RWPE2 (cell line): Measurements from ENCODE around the gene CTXND1.
A peak's percentile ranks its signal among the peaks of the same experiment; 100 is the strongest.

Experiments
- ATAC-seq: fragments of 200-7000 bp; cut with Tn5 transposase; 3 replicates; pipeline ENCODE4 v1.9.1; 2021; ENCODE audit warnings: low read depth
- DNase-seq: peaks from one replicate; pipeline ENCODE4 v3.0.0-alpha.2; 2020; ENCODE audit warnings: low spot score
- H3K27ac ChIP-seq: fragments of 450-650 bp; 2 replicates; pipeline ENCODE4 v1.5.1; 2017; ENCODE audit warnings: mild to moderate bottlenecking; ENCODE audit not compliant: poor library complexity, severe bottlenecking
- H3K27me3 ChIP-seq: fragments of 250-450 bp; sonication (Bioruptor Pico); 2 replicates; pipeline ENCODE4 v1.5.1; 2021; ENCODE audit warnings: mild to moderate bottlenecking, moderate library complexity; ENCODE audit not compliant: insufficient read depth, poor library complexity, severe bottlenecking
- H3K36me3 ChIP-seq: fragments of 250-450 bp; sonication (Bioruptor Pico); 2 replicates; pipeline ENCODE4 v1.5.1; 2020; ENCODE audit warnings: low read depth, mild to moderate bottlenecking, moderate library complexity
- H3K4me1 ChIP-seq: fragments of 250-450 bp; sonication (Bioruptor Pico); 2 replicates; pipeline ENCODE4 v1.5.1; 2021; ENCODE audit warnings: mild to moderate bottlenecking, moderate library complexity; ENCODE audit not compliant: insufficient read depth, poor library complexity, severe bottlenecking
- H3K4me3 ChIP-seq: fragments of 250-450 bp; sonication (Bioruptor Pico); 2 replicates; pipeline ENCODE4 v1.5.1; 2021; ENCODE audit warnings: mild to moderate bottlenecking, moderate library complexity; ENCODE audit not compliant: severe bottlenecking
- H3K9me3 ChIP-seq: fragments of 250-450 bp; sonication (Bioruptor Pico); 2 replicates; pipeline ENCODE4 v1.5.1; 2021; ENCODE audit warnings: mild to moderate bottlenecking, moderate library complexity; ENCODE audit not compliant: severe bottlenecking
- TF ChIP-seq, protein P1 (sequence below): fragments of 450-650 bp; IDR thresholded peaks from one replicate; pipeline ENCODE4 v1.5.1; 2017; ENCODE audit warnings: mild to moderate bottlenecking, moderate library complexity; ENCODE audit not compliant: poor library complexity, severe bottlenecking

The CTXND1 gene

DNA sequence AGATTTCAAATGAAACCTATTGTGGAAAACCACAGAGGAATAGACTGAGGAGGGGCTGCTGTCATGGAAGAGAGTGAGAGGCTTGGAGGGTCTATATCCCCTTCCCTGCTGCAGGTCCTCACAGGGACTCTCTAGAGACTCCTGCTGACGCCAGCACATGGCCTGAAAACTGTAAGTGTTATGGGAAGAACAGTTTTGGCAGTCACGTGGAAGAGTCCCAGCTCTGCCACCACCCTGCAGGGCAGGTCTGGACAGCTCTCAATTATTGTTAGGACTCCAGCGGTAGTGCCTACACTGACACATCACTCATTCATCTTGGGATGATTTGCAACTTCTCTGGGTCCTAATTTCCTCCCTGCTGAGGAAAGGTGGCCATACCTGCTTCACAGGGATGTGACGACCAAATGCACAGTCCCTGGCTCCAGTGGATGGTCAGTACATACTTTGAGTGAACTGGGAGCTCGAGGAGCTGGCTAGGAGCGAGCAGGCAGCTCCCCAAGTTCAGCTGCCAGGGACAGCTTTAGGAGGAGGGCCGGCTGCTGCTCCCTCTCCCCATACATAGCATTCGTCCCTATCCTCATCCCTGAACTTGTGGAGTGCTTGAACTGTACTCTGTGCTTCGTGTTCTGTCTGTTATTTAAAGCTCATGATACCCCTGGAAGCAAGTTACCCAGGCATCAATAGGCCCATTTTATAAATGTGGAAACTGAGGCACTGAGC, 49.2 kb downstream of the CTXND1 start:
- ATAC-seq (peak; percentile 97), DNase-seq (no peak)
- H3K4me3 ChIP-seq: no peak overlapping the region
- peaks cover 16% of the 10 kb centered on the region for H3K4me1 ChIP-seq
- no peaks in the 10 kb centered on the region for H3K27me3 ChIP-seq
- H3K36me3 ChIP-seq: no peaks in the 10 kb centered on the region
- H3K9me3 ChIP-seq: no peaks in the 10 kb centered on the region
- TF ChIP-seq, protein P1, sequence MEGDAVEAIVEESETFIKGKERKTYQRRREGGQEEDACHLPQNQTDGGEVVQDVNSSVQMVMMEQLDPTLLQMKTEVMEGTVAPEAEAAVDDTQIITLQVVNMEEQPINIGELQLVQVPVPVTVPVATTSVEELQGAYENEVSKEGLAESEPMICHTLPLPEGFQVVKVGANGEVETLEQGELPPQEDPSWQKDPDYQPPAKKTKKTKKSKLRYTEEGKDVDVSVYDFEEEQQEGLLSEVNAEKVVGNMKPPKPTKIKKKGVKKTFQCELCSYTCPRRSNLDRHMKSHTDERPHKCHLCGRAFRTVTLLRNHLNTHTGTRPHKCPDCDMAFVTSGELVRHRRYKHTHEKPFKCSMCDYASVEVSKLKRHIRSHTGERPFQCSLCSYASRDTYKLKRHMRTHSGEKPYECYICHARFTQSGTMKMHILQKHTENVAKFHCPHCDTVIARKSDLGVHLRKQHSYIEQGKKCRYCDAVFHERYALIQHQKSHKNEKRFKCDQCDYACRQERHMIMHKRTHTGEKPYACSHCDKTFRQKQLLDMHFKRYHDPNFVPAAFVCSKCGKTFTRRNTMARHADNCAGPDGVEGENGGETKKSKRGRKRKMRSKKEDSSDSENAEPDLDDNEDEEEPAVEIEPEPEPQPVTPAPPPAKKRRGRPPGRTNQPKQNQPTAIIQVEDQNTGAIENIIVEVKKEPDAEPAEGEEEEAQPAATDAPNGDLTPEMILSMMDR: no peak
- no peak overlapping the region for H3K27ac ChIP-seq

DNA sequence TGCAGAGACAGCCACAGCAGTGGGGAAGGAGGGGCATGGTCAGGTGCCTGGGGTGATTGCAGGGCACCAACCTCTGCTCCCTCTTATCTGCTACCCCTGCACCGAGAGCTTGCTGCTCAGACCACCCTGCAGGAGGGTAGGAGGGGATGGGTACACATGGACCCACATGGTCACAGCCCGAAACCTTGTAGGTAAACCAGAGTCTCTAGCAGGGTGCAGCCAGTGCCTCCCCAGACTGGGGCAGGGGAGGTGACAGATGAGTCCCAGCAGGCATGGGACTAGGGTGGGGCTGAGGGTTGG, 50.0 kb downstream of the CTXND1 start:
- H3K9me3 ChIP-seq: no peaks in the 10 kb centered on the region
- H3K36me3 ChIP-seq: no peaks in the 10 kb centered on the region
- no peaks in the 10 kb centered on the region for H3K27me3 ChIP-seq
- H3K4me3 ChIP-seq: no peak overlapping the region
- DNase-seq (no peak), ATAC-seq (no peak)
- no peak overlapping the region for H3K27ac ChIP-seq
- TF ChIP-seq, protein P1: no peak
- H3K4me1 ChIP-seq: peaks cover 13% of the 10 kb centered on the region

DNA sequence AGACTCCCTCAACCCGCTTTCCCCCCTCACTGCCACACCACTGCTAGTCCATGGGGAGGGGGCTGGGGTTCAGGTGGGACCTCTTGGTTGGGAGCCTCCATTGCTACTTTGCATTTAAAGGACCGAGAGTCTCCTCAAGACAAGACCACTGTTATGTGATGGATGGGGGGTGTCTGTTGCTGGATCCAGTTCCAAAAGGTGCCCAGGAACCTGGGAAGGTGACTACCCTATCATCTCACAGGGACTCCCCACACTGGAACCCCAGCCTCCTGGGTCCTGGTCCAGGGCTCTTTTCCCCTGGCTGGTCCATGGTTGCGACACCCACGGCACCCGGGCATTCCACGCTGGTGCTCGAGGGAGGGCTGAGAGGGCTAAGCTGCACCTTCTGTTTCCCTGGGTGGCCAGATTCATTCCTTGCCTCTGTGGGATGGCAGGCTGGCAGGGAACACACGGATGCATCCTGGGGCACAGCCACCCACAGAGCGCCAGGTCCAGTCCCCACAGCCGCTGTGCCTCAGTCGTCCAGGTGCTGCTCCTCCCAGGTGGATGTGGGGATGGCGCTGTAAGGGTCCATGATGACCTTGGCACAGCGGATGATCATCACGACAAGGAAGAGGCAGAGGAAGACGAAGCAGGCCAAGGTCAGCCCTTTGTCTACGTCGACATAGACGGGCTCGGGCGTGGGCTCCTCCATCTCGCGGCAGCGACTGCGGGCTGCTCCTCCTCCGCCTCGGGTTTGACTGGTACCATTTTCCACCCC, 50.6 kb downstream of the CTXND1 start:
- no peaks in the 10 kb centered on the region for H3K27me3 ChIP-seq
- H3K9me3 ChIP-seq: no peaks in the 10 kb centered on the region
- TF ChIP-seq, protein P1: no peak
- peaks cover 13% of the 10 kb centered on the region for H3K4me1 ChIP-seq
- no peaks in the 10 kb centered on the region for H3K36me3 ChIP-seq
- ATAC-seq (no peak), DNase-seq (no peak)
- no peak overlapping the region for H3K4me3 ChIP-seq
- no peak overlapping the region for H3K27ac ChIP-seq

DNA sequence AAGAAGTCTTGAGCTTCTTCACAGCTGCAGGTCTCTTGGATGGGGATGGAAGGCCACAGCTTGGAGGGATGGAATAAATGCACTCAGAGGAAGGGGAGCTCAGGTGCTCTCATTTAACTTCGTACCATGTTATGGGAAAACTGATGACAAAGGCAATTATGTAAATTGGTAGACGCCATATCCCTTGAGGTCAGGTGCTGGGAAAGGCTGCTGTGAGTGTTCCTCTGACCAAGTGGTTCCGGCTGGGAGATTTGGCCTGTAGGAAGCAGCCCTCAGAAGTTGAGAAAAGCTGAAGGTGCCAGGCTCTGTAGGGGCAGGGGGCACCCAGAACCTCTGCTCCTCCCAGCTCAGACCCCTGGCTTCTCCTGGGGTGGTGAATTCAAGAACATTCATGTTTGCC, 52.1 kb downstream of the CTXND1 start:
- Histone ChIP-seq H3K36me3 (no peaks in the 10 kb centered on the region), H3K9me3 (no peaks in the 10 kb centered on the region), H3K27me3 (no peaks in the 10 kb centered on the region), H3K4me1 (peaks cover 13% of the 10 kb centered on the region), H3K27ac (no peak overlapping the region), H3K4me3 (no peak overlapping the region)
- ATAC-seq (no peak), DNase-seq (no peak)
- TF ChIP-seq, protein P1: no peak

DNA sequence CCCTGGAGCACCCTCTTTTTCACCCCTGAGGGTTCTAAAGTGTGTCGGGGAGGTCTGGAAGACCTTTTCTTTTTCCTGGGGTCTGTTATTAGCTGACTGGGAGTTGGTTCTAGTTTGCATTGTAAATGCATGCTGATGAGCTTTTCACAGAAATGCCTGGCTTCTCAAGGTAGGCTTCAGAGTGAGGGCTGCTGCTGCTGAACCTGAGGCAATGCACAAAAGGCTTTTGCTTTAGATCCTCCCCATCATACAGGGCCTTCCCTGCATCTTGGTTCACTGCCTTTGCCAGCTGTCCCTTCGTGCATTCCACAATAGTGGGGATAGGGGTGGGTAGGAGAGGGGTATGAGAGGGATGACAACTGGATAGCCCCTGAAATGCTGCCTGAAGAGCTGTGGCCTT, 52.6 kb downstream of the CTXND1 start:
- ATAC-seq (no peak), DNase-seq (no peak)
- TF ChIP-seq, protein P1: no peak
- Histone ChIP-seq H3K4me3 (no peak overlapping the region), H3K36me3 (no peaks in the 10 kb centered on the region), H3K9me3 (no peaks in the 10 kb centered on the region), H3K27me3 (no peaks in the 10 kb centered on the region), H3K4me1 (peaks cover 13% of the 10 kb centered on the region), H3K27ac (no peak overlapping the region)
